ENCODE data around the gene TMEM238L.
A peak's percentile ranks its signal among the peaks of the same experiment; 100 is the strongest.

The TMEM238L gene

GRCh38 chr17:10803350-10803749 is 549 bp downstream of the TMEM238L start:
- no peak for FAIRE-seq

- FAIRE-seq, result no peak
These were observed 1.2 kb downstream of the TMEM238L start for GRCh38 chr17:10802496-10803284.

- no peak for FAIRE-seq
These were observed 4.5 kb downstream of the TMEM238L start for GRCh38 chr17:10799407-10799806.

- FAIRE-seq, result no peak
These were observed 5.0 kb downstream of the TMEM238L start for GRCh38 chr17:10798910-10799309.

- no peak for FAIRE-seq
These were observed 5.6 kb downstream of the TMEM238L start for GRCh38 chr17:10798332-10798749.

- no peak for FAIRE-seq
These were observed 6.2 kb downstream of the TMEM238L start for GRCh38 chr17:10797476-10798328.

GRCh38 chr17:10793816-10794215 is 10.1 kb downstream of the TMEM238L start:
- FAIRE-seq, result no peak

- FAIRE-seq, result no peak
These were observed 10.6 kb downstream of the TMEM238L start for GRCh38 chr17:10793256-10793655.

- no peak for FAIRE-seq
These were observed 11.7 kb downstream of the TMEM238L start for GRCh38 chr17:10792151-10792550.

GRCh38 chr17:10790491-10791401 is 13.2 kb downstream of the TMEM238L start:
- no peak for FAIRE-seq

GRCh38 chr17:10789694-10790271 is 14.1 kb downstream of the TMEM238L start:
- FAIRE-seq, result no peak

- no peak for FAIRE-seq
These were observed 16.4 kb downstream of the TMEM238L start for GRCh38 chr17:10787306-10788045.

- no peak for FAIRE-seq
These were observed 18.6 kb downstream of the TMEM238L start for GRCh38 chr17:10785295-10785694.

- no peak for FAIRE-seq
These were observed 24.3 kb downstream of the TMEM238L start for GRCh38 chr17:10779609-10780008.

GRCh38 chr17:10777890-10778289 is 26.0 kb downstream of the TMEM238L start:
- no peak for FAIRE-seq

- FAIRE-seq, result no peak
These were observed 26.6 kb downstream of the TMEM238L start for GRCh38 chr17:10777131-10777807.

GRCh38 chr17:10776381-10776780 is 27.5 kb downstream of the TMEM238L start:
- FAIRE-seq, result no peak

GRCh38 chr17:10775740-10776356 is 28.1 kb downstream of the TMEM238L start:
- peak; percentile 90 for FAIRE-seq

- FAIRE-seq, result no peak
These were observed 28.8 kb downstream of the TMEM238L start for GRCh38 chr17:10775058-10775457.

- no peak for FAIRE-seq
These were observed 30.5 kb downstream of the TMEM238L start for GRCh38 chr17:10773391-10773790.

Data from colon (tissue), 2 donors.